K562 (cell line): ENCODE data around the gene RET. TPM values are rescaled to one million over a fixed set of nuclear protein-coding genes. Genes with fewer than 3 reads are reported as not detected.

ENCODE experiments used
- CCAR2 ChIP-seq: fragments of 200-400 bp; formaldehyde crosslinking; IDR thresholded peaks from 2 replicates; pipeline ENCODE4 v1.6.1; 2017; ENCODE audit warnings: mild to moderate bottlenecking, low read depth, low read length
- CREB5 ChIP-seq: fragments of 250-450 bp; sonication (Bioruptor Pico); IDR thresholded peaks from 2 replicates; pipeline ENCODE4 v1.5.0; 2020; ENCODE audit warnings: mild to moderate bottlenecking
- FOXP4 ChIP-seq: sonication (generic); formaldehyde crosslinking; IDR thresholded peaks from 2 replicates; pipeline ENCODE4 v1.8.0; 2022; ENCODE audit warnings: mild to moderate bottlenecking, missing genetic modification reagents, borderline replicate concordance
- HNRNPK ChIP-seq: fragments of 200-400 bp; formaldehyde crosslinking; IDR thresholded peaks from one replicate; pipeline ENCODE4 v1.6.1; 2018; ENCODE audit warnings: mild to moderate bottlenecking, low read depth, low read length; ENCODE audit not compliant: poor library complexity, severe bottlenecking
- NFIC ChIP-seq: fragments of 450-650 bp; IDR thresholded peaks from 2 replicates; pipeline ENCODE4 v1.6.1; 2017; ENCODE audit warnings: mild to moderate bottlenecking, inconsistent platforms
- NR1H2 ChIP-seq: sonication (generic); formaldehyde crosslinking; IDR thresholded peaks from 2 replicates; pipeline ENCODE4 v1.4.0; 2020; ENCODE audit warnings: mild to moderate bottlenecking, missing genetic modification reagents
- PHB ChIP-seq: fragments of 250-450 bp; sonication (Bioruptor Pico); IDR thresholded peaks from 2 replicates; pipeline ENCODE4 v1.5.0; 2021
- POLR2AphosphoS2 ChIP-seq: IDR thresholded peaks from 2 replicates; pipeline ENCODE4 v1.6.1; 2012; ENCODE audit warnings: low read length, improper control_type of control experiment
- SMAD2 ChIP-seq: fragments of 150-350 bp; IDR thresholded peaks from 2 replicates; pipeline ENCODE4 v1.6.1; 2014; ENCODE audit warnings: low read depth, mild to moderate bottlenecking, low read length
- STAG1 ChIP-seq: sonication (generic); formaldehyde crosslinking; IDR thresholded peaks from 2 replicates; pipeline ENCODE4 v1.5.0; 2020; ENCODE audit warnings: missing genetic modification reagents, borderline replicate concordance
- polyA plus RNA-seq, 8 experiments: library from polyadenylated mRNA; depleted of rRNA in 4 of 8; stranded (reverse) in 5 of 8; unstranded in 3 of 8; fragments of >200 nt; fragmentation: Nextera tagmentation in 2 of 8; fragmentation: Illumina TruSeq in 1 of 8; extraction: Ambion mirVana in 2 of 8; extraction: Trizol in 1 of 8; gene quantifications; 2 replicates each; pipeline versions ENCODE4 v1.2.1 to v1.2.3, GENCODE V29; 2011 to 2014; ENCODE audit warnings: inconsistent platforms in 1 of 8, missing spikeins in 1 of 8
- total RNA-seq, 7 experiments: library from RNA; depleted of rRNA in 6 of 7; stranded (reverse); fragments of >200 nt in 6 of 7; fragmentation: Illumina TruSeq in 2 of 7; extraction: Trizol in 2 of 7; gene quantifications; 2 replicates each; pipeline versions ENCODE4 v1.2.1 to v1.2.3, GENCODE V29; 2011 to 2021; ENCODE audit warnings: low replicate concordance in 1 of 7

RET gene
- total and polyA plus RNA-seq, 9 of the 15 experiments (the other 6 are each of a cell fraction or from before 2014, with no cell fraction given) = 0.04 to 0.05 TPM; not detected in 7

- TF ChIP-seq FOXP4 (CRISPR knock-in tag) (no peak), NR1H2 (CRISPR knock-in tag) (no peak), CREB5 (no peak), POLR2AphosphoS2 (no peak), SMAD2 (no peak), STAG1 (CRISPR knock-in tag) (no peak), HNRNPK (no peak), NFIC (no peak), PHB (CRISPR knock-in tag) (no peak), CCAR2 (no peak)
Measured at GRCh38 chr10:43160046-43160920, 83.4 kb downstream of the RET start (continued).
